Measurements from ENCODE around the gene TRABD2B.

The TRABD2B gene

GRCh38 chr1:47761201-47761930 lies 235.8 kb downstream of the TRABD2B start:
- FAIRE-seq (no peak), DNase-seq (ENCODE audit: insufficient read length, low spot score) (no peak)
- no peak for TF ChIP-seq CTCF (IDR thresholded peaks at IDR 0.05; ENCODE audit: insufficient read depth, missing control alignments)

- FAIRE-seq (no peak), DNase-seq (ENCODE audit: insufficient read length, low spot score) (no peak)
- TF ChIP-seq CTCF (IDR thresholded peaks at IDR 0.05; ENCODE audit: insufficient read depth, missing control alignments) = no peak
Measured at GRCh38 chr1:47759936-47760629, 237.1 kb downstream of the TRABD2B start.

GRCh38 chr1:47759251-47759935 lies 237.8 kb downstream of the TRABD2B start:
- no peak for TF ChIP-seq CTCF (IDR thresholded peaks at IDR 0.05; ENCODE audit: insufficient read depth, missing control alignments)
- DNase-seq (ENCODE audit: insufficient read length, low spot score) = no peak
- FAIRE-seq = no peak

GRCh38 chr1:47758341-47759250 lies 238.6 kb downstream of the TRABD2B start:
- FAIRE-seq = no peak
- no peak for DNase-seq (ENCODE audit: insufficient read length, low spot score)
- no peak for TF ChIP-seq CTCF (IDR thresholded peaks at IDR 0.05; ENCODE audit: insufficient read depth, missing control alignments)

GRCh38 chr1:47757226-47757975 lies 239.8 kb downstream of the TRABD2B start:
- no peak for FAIRE-seq
- DNase-seq (ENCODE audit: insufficient read length, low spot score) = no peak

More at GRCh38 chr1:47757226-47757975, 239.8 kb downstream of the TRABD2B start:
- no peak for TF ChIP-seq CTCF (IDR thresholded peaks at IDR 0.05; ENCODE audit: insufficient read depth, missing control alignments)

Measured in D721Med (cell line).